ENCODE results near the gene RAB3GAP1. TPM values are rescaled to one million over a fixed set of nuclear protein-coding genes. Genes with fewer than 3 reads are reported as not detected.

The RAB3GAP1 gene
- total RNA-seq, 1 experiment from 2014 or later: 32.0 TPM

DNA sequence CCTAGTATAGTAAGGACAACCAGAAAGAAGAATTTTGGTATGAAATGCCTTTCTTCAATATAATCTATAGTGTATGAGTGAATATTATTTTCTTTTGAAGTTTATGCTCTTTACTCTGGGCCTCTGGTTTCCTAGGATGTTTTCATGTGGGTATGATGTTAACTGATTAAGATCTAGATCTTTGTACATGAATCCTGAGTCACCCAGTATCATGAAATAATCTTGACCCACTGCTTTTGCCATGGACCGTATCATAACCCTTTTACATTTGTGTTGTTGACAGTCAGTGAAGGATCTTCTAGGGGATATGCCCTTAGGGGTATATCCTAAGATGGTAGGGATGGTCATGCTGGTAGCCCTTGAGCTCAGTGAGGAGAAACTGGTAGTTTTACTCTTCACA, 100.3 kb downstream of the RAB3GAP1 start:
- no peaks in the 10 kb centered on the region for H4K20me1 ChIP-seq (ENCODE audit: control insufficient read depth, insufficient read depth, insufficient read length)
- H3K27me3 Mint-ChIP-seq (ENCODE audit: low read depth): no peaks in the 10 kb centered on the region
- H3T11ph ChIP-seq (ENCODE audit: low read length): no peak overlapping the region
- H3K4me1 Mint-ChIP-seq: peaks cover 0 to 8% of the 10 kb centered on the region in 2 experiments; a peak in 1 of 4 replicates
- H3K27ac ChIP-seq (ENCODE audit: insufficient read length, low read depth, low read length): no peak overlapping the region
- WGBS (ENCODE audit: extremely low coverage, insufficient read length, low lambda C conversion rate): no CpG with 5 or more reads among the region's 1 CpG
- peaks cover 9 to 47% (median 35%) of the 10 kb centered on the region in 3 experiments; a peak in 6 of 7 replicates for H3K36me3 Mint-ChIP-seq (ENCODE audit: insufficient read depth in 1 of 3, low read depth in 3 of 3)
- H2BK120ac ChIP-seq (ENCODE audit: low read depth, low read length, poor library complexity, severe bottlenecking): no peak overlapping the region
- H3K27me3 ChIP-seq (ENCODE audit: insufficient read depth, low read length): no peaks in the 10 kb centered on the region
- H3K56ac ChIP-seq (ENCODE audit: insufficient read length, low read depth, low read length): no peak overlapping the region
- no peak overlapping the region; a peak in 1 of 5 replicates for H3K4me3 Mint-ChIP-seq
- no peak overlapping the region for H3K18ac ChIP-seq (ENCODE audit: insufficient read length, low read depth, low read length)
- H2BK15ac ChIP-seq (ENCODE audit: low read depth, low read length): no peak overlapping the region
- H4K8ac ChIP-seq (replicated peaks; ENCODE audit: insufficient read length, low read depth, low read length): no peak overlapping the region
- no peak overlapping the region for H2BK5ac ChIP-seq (ENCODE audit: insufficient read length, low read length)
- no peak overlapping the region for H3K27ac Mint-ChIP-seq
- no peak overlapping the region for H3K23ac ChIP-seq (ENCODE audit: insufficient read length, low read depth, low read length)
- no peaks in the 10 kb centered on the region for H3K79me2 ChIP-seq (ENCODE audit: insufficient read depth, low read length)
- no peak overlapping the region for H3K4ac ChIP-seq (ENCODE audit: low read depth, low read length)
- no peaks in the 10 kb centered on the region for H3K9me3 Mint-ChIP-seq
- H3K4me1 ChIP-seq (ENCODE audit: insufficient read depth, low read length): no peaks in the 10 kb centered on the region
- TF ChIP-seq, protein P1, sequence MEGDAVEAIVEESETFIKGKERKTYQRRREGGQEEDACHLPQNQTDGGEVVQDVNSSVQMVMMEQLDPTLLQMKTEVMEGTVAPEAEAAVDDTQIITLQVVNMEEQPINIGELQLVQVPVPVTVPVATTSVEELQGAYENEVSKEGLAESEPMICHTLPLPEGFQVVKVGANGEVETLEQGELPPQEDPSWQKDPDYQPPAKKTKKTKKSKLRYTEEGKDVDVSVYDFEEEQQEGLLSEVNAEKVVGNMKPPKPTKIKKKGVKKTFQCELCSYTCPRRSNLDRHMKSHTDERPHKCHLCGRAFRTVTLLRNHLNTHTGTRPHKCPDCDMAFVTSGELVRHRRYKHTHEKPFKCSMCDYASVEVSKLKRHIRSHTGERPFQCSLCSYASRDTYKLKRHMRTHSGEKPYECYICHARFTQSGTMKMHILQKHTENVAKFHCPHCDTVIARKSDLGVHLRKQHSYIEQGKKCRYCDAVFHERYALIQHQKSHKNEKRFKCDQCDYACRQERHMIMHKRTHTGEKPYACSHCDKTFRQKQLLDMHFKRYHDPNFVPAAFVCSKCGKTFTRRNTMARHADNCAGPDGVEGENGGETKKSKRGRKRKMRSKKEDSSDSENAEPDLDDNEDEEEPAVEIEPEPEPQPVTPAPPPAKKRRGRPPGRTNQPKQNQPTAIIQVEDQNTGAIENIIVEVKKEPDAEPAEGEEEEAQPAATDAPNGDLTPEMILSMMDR (conservative IDR thresholded peaks at IDR 0.05): no peak
- no peak overlapping the region for H3K4me2 ChIP-seq (ENCODE audit: insufficient read depth, insufficient read length, low read length)
- H3K9ac ChIP-seq (ENCODE audit: extremely low read depth, insufficient read length, low read length): no peak overlapping the region
- no peak overlapping the region for H2AFZ ChIP-seq (ENCODE audit: low read length)
- H4K5ac ChIP-seq (ENCODE audit: insufficient read length, low read depth, low read length): no peak overlapping the region
- no peak overlapping the region for H2BK12ac ChIP-seq (ENCODE audit: insufficient read length, low read depth, low read length)
- no peaks in the 10 kb centered on the region for H3K23me2 ChIP-seq (ENCODE audit: insufficient read length, low read depth, low read length, poor library complexity, severe bottlenecking)
- H2AK5ac ChIP-seq (ENCODE audit: insufficient read length, low read length): no peak overlapping the region
- no peak overlapping the region for H3K14ac ChIP-seq (ENCODE audit: insufficient read depth, low read length)
- no peaks in the 10 kb centered on the region for H3K9me3 ChIP-seq (ENCODE audit: control insufficient read depth, low read depth, low read length)
- no peaks in the 10 kb centered on the region for H3K79me1 ChIP-seq (ENCODE audit: insufficient read depth, low read depth, low read length, poor library complexity, severe bottlenecking)
- no peak overlapping the region for H4K91ac ChIP-seq (ENCODE audit: insufficient read length, low read depth, low read length)
- no peak for DNase-seq
- no peak overlapping the region for H2BK20ac ChIP-seq (ENCODE audit: low read depth, low read length, poor library complexity, severe bottlenecking)

All from H9 (cell line).